ENCODE measurements around the gene ZNF140.

DNA sequence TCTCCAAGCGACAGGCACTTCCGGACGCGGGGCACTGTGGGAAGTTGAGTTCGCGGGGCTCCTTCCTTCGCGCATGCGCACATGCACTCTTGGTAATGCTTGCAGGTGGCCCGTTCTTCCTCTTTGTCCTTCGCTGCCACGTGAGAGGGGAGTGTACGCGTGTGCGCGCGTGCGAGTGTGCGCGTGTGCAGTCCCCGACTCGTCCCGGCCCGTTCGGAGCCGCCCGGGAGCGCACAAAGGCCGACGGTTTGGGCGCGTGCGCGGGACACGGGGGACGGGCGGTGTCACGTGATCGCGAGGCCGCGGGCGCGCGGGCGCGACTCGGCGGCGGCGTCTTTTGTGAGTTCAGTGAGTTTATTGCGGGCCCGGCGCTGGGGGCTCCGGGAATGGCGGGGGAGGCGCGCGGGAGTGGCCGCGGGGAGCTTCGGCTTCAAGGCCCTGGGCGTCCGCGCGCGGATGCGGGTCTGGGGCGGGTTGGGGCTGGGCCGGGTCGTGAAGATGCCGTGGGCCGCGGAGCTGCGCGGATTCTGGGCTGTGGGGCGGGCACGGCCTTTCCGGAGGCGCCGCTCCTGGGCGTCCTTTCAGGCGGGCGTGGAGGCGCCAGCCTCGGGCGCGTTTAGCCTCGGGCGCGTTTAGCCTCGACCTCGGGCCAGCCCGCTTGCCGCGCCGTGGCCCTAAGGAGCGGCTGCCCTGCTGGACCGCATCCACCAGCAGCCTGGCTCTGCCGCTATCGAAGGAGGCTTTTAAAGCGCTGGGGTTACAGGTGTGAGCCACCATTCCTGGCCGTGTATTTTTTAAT is 43.3 kb upstream of the ZNF140 start, which contains the start of gene ZNF84:
- TF ChIP-seq POLR2AphosphoS5 (IDR thresholded peaks at IDR 0.05): peak; percentile 72 to 86
- TF ChIP-seq, protein P1, sequence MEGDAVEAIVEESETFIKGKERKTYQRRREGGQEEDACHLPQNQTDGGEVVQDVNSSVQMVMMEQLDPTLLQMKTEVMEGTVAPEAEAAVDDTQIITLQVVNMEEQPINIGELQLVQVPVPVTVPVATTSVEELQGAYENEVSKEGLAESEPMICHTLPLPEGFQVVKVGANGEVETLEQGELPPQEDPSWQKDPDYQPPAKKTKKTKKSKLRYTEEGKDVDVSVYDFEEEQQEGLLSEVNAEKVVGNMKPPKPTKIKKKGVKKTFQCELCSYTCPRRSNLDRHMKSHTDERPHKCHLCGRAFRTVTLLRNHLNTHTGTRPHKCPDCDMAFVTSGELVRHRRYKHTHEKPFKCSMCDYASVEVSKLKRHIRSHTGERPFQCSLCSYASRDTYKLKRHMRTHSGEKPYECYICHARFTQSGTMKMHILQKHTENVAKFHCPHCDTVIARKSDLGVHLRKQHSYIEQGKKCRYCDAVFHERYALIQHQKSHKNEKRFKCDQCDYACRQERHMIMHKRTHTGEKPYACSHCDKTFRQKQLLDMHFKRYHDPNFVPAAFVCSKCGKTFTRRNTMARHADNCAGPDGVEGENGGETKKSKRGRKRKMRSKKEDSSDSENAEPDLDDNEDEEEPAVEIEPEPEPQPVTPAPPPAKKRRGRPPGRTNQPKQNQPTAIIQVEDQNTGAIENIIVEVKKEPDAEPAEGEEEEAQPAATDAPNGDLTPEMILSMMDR (IDR thresholded peaks at IDR 0.05): peak in 1 of 6 experiments; percentile 32
